WERI-Rb-1 (cell line): Measurements from ENCODE around the gene NEK1.
A peak's percentile ranks its signal among the peaks of the same experiment; 100 is the strongest.

Source experiments
- DNase-seq: peaks from one replicate; pipeline ENCODE4 v3.0.0-alpha.2; 2020
- H3K27ac ChIP-seq: fragments of 250-450 bp; sonication (Bioruptor Pico); 2 replicates; pipeline ENCODE4 v1.5.1; 2020; ENCODE audit warnings: mild to moderate bottlenecking, moderate library complexity
- H3K27me3 ChIP-seq: fragments of 250-450 bp; sonication (Bioruptor Pico); 2 replicates; pipeline ENCODE4 v1.5.1; 2021; ENCODE audit warnings: mild to moderate bottlenecking, low read depth, moderate library complexity; ENCODE audit not compliant: insufficient read depth, severe bottlenecking
- H3K36me3 ChIP-seq: fragments of 250-450 bp; sonication (Bioruptor Pico); 2 replicates; pipeline ENCODE4 v1.5.1; 2020; ENCODE audit warnings: mild to moderate bottlenecking, moderate library complexity
- H3K4me3 ChIP-seq: 2 replicates; pipeline ENCODE4 v1.5.1; 2011; ENCODE audit warnings: low read depth, mild to moderate bottlenecking, control low read depth, low read length
- H3K9me3 ChIP-seq: fragments of 250-450 bp; sonication (Bioruptor Pico); 2 replicates; pipeline ENCODE4 v1.5.1; 2021; ENCODE audit warnings: mild to moderate bottlenecking, moderate library complexity; ENCODE audit not compliant: severe bottlenecking
- CTCF ChIP-seq: IDR thresholded peaks from 2 replicates; pipeline ENCODE4 v1.5.1; 2011; ENCODE audit warnings: low read depth, mild to moderate bottlenecking, control low read depth, inconsistent platforms, low read length

NEK1 gene

GRCh38 chr4:169619958-169620879 lies 7.8 kb upstream of the NEK1 start, which contains the start of gene CLCN3:
TSS of gene CLCN3 (plus strand) at chr4:169620578. CDS start at chr4:169635929, 15,351 bp downstream.
- Histone ChIP-seq H3K27me3 (no peaks in the 10 kb centered on the region), H3K27ac (peak within 1 kb of the TSS; percentile 91), H3K9me3 (no peaks in the 10 kb centered on the region), H3K4me3 (peak within 1 kb of the TSS; percentile 87), H3K36me3 (no peaks in the 10 kb centered on the region)
- TF ChIP-seq CTCF = peak; percentile 30; the same call in 1 of the 2 replicates
- peak; percentile 100 for DNase-seq

DNA sequence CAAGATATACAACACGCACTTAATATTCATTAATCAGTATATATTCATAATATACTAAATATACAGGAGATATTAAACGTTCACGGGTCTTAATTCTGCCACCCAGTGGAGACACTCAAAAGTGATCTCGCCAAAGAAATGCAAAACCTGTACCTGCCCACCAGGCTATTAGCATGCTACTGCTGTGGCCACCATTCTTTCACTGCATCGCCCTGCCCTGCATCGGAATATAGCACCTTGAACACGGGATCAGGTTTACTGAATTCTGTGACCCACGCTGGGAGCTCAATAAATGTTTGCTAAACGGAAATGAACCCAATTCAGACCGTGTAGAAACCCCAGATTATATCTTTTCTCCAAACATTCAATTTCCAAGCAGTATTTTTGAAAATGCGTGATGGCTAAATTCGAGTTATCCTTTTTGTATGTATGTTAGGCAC lies 7.2 kb upstream of the NEK1 start:
- TF ChIP-seq CTCF = peak; percentile 58
- H3K36me3 ChIP-seq = no peaks in the 10 kb centered on the region
- peak overlapping the region; percentile 87 for H3K4me3 ChIP-seq
- peak overlapping the region; percentile 91 for H3K27ac ChIP-seq
- H3K9me3 ChIP-seq = no peaks in the 10 kb centered on the region
- no peaks in the 10 kb centered on the region for H3K27me3 ChIP-seq
- peak; percentile 71 for DNase-seq

DNA sequence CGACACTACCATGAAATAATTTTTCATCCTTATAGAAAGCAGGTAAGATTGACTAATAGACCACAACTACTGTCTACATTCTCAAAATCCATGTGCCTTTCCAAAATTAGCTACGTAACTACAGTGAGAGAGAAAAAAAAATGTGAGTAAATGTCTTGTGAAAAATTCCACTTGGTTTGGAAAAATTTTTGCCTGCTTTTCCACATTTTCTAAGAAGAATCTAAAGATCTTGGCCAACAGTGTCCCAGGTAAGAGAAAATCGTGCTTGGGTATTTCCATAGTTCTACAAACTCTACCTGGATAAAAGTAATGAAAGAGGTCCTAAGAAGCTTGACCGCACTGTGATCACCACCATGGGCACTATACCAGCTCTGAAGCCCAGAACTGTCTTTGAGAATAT lies 6.6 kb upstream of the NEK1 start:
- TF ChIP-seq CTCF = no peak
- no peak overlapping the region for H3K27ac ChIP-seq
- DNase-seq = no peak
- H3K4me3 ChIP-seq = no peak overlapping the region
- H3K9me3 ChIP-seq = no peaks in the 10 kb centered on the region
- H3K36me3 ChIP-seq = no peaks in the 10 kb centered on the region
- H3K27me3 ChIP-seq = no peaks in the 10 kb centered on the region

- Histone ChIP-seq H3K9me3 (no peaks in the 10 kb centered on the region), H3K4me3 (no peak overlapping the region), H3K27ac (no peak overlapping the region), H3K36me3 (no peaks in the 10 kb centered on the region), H3K27me3 (no peaks in the 10 kb centered on the region)
- DNase-seq = no peak
- no peak for TF ChIP-seq CTCF
Measured at GRCh38 chr4:169618286-169618685, 5.9 kb upstream of the NEK1 start.

GRCh38 chr4:169617306-169617705 lies 4.9 kb upstream of the NEK1 start:
- H3K27me3 ChIP-seq = no peaks in the 10 kb centered on the region
- no peak for DNase-seq
- H3K9me3 ChIP-seq = no peaks in the 10 kb centered on the region
- H3K27ac ChIP-seq = no peak overlapping the region
- no peak overlapping the region for H3K4me3 ChIP-seq
- no peak for TF ChIP-seq CTCF
- peaks cover under 1% of the 10 kb centered on the region; the same call in 1 of the 2 replicates for H3K36me3 ChIP-seq
